Stimulated activated CD8-positive, alpha-beta memory T cell treated with anti-CD3 and anti-CD28 coated beads, Interleukin-4, amount 100 ng/mL, for 48 hours (primary cell): Measurements from ENCODE around the gene GRP.
"Not testable (repeated sequence)": the region's sequence is repeated elsewhere in the genome, so short reads cannot be mapped to it uniquely, and the experiment has no call there.

ENCODE experiments used
- DNase-seq: peaks from one replicate; pipeline ENCODE4 v3.0.0-alpha.2; 2020

The GRP gene

GRCh38 chr18:59229701-59230443, 9.9 kb downstream of the GRP start:
- DNase-seq = no peak

GRCh38 chr18:59231114-59231513, 11.2 kb downstream of the GRP start:
- no peak for DNase-seq

GRCh38 chr18:59231877-59232276, 11.9 kb downstream of the GRP start:
- no peak for DNase-seq

GRCh38 chr18:59232309-59233016, 12.5 kb downstream of the GRP start:
- DNase-seq = no peak

- no peak for DNase-seq
These were observed 13.1 kb downstream of the GRP start for GRCh38 chr18:59233017-59233410.

- no peak for DNase-seq
These were observed 18.4 kb downstream of the GRP start for GRCh38 chr18:59238385-59238784.

GRCh38 chr18:59239642-59240041, 19.7 kb downstream of the GRP start:
- DNase-seq = no peak

GRCh38 chr18:59242906-59243305, 22.9 kb downstream of the GRP start:
- no peak for DNase-seq

GRCh38 chr18:59246796-59247195, 26.8 kb downstream of the GRP start:
- no peak for DNase-seq

- DNase-seq = peak; percentile 51
These were observed 29.3 kb downstream of the GRP start for GRCh38 chr18:59249199-59249774.

- DNase-seq = not testable (repeated sequence)
These were observed 35.5 kb downstream of the GRP start for GRCh38 chr18:59255491-59255890.

GRCh38 chr18:59261842-59262241, 41.9 kb downstream of the GRP start:
- DNase-seq = not testable (repeated sequence)

- not testable (repeated sequence) for DNase-seq
These were observed 42.3 kb downstream of the GRP start for GRCh38 chr18:59262243-59262642.

GRCh38 chr18:59263661-59264060, 43.7 kb downstream of the GRP start:
- DNase-seq = no peak

- DNase-seq = no peak
These were observed 44.2 kb downstream of the GRP start for GRCh38 chr18:59264121-59264571.

- DNase-seq = no peak
These were observed 44.8 kb downstream of the GRP start for GRCh38 chr18:59264651-59265245.

GRCh38 chr18:59265246-59265973, 45.5 kb downstream of the GRP start:
- peak; percentile 66 for DNase-seq

GRCh38 chr18:59265974-59266369, 46.0 kb downstream of the GRP start:
- no peak for DNase-seq

GRCh38 chr18:59266459-59266858, 46.5 kb downstream of the GRP start:
- DNase-seq = no peak

- no peak for DNase-seq
These were observed 47.0 kb downstream of the GRP start for GRCh38 chr18:59266886-59267502.

- DNase-seq = no peak
These were observed 47.7 kb downstream of the GRP start for GRCh38 chr18:59267503-59268126.

- no peak for DNase-seq
These were observed 48.3 kb downstream of the GRP start for GRCh38 chr18:59268127-59268720.
